GM12878 (cell line): ENCODE data around the gene CPLX1. TPM values are rescaled to one million over a fixed set of nuclear protein-coding genes. Genes with fewer than 3 reads are reported as not detected.

Experiments used
- ATAC-seq: fragments of 200-7000 bp; cut with Tn5 transposase; 3 replicates; pipeline ENCODE4 v1.9.1; 2020; ENCODE audit warnings: mild to moderate bottlenecking, moderate library complexity
- BruUV-seq: library from RNA; stranded (reverse); fragments of 400-500 nt; replicated peaks from 2 replicates; lab custom pipeline; 2021; lab: Mats Ljungman, UMichigan
- CTCF ChIA-PET: fragments of 300-600 bp; sonication (Branson Sonifier 250); formaldehyde crosslinking; extraction: SDS; loops from one replicate; lab custom pipeline; 2021; ENCODE audit warnings: inconsistent platforms; lab: Yijun Ruan, JAX
- POLR2A ChIA-PET: fragments of 350-600 bp; formaldehyde crosslinking; extraction: SDS; loops from one replicate; lab custom pipeline; 2021; ENCODE audit warnings: inconsistent platforms; lab: Charles Lee
- RAD21 ChIA-PET: fragments of 300-600 bp; sonication (Branson Sonifier 250); formaldehyde crosslinking; loops from one replicate; lab custom pipeline; 2023; ENCODE audit warnings: antibody characterized with exemption; ENCODE audit not compliant: unreplicated experiment; lab: Charles Lee
- SMC1A ChIA-PET: fragments of 300-600 bp; sonication (Branson Sonifier 250); formaldehyde crosslinking; loops from one replicate; lab custom pipeline; 2023; ENCODE audit not compliant: unreplicated experiment, uncharacterized antibody; lab: Charles Lee
- DNase-seq: peaks from one replicate; pipeline ENCODE4 v3.0.0-alpha.2; 2011; ENCODE audit warnings: low read depth, low spot score
- FAIRE-seq: peaks from 3 replicates; lab custom pipeline; 2011; peaks lifted over from hg19 to GRCh38; lab: Jason Lieb, UNC
- H2AFZ ChIP-seq: 2 replicates; pipeline ENCODE4 v1.6.0; 2011; ENCODE audit warnings: low read depth, low read length, control low read depth; ENCODE audit not compliant: control insufficient read depth
- H3K27ac ChIP-seq: 2 replicates; pipeline ENCODE4 v1.5.1; 2011; ENCODE audit warnings: control low read depth; ENCODE audit not compliant: control insufficient read depth, insufficient read depth
- H3K27me3 ChIP-seq, 2 experiments: replicated peaks in 1 of 2; 2 replicates each; pipeline versions ENCODE4 v1.6.0 to v1.6.1; 2011; ENCODE audit warnings: low read length in 1 of 2; ENCODE audit not compliant: control insufficient read depth in 2 of 2, insufficient read depth in 2 of 2
- H3K36me3 ChIP-seq, 2 experiments: 2 replicates each; pipeline ENCODE4 v1.5.1; 2011; ENCODE audit warnings: low read length in 1 of 2; ENCODE audit not compliant: control insufficient read depth in 2 of 2, insufficient read depth in 2 of 2
- H3K4me1 ChIP-seq: 2 replicates; pipeline ENCODE4 v1.6.1; 2011; ENCODE audit warnings: mild to moderate bottlenecking, low read length, moderate library complexity, mixed read lengths; ENCODE audit not compliant: control insufficient read depth, insufficient read depth
- H3K4me2 ChIP-seq: 2 replicates; pipeline ENCODE4 v1.6.0; 2011; ENCODE audit warnings: control low read depth; ENCODE audit not compliant: control insufficient read depth, insufficient read depth
- H3K4me3 ChIP-seq: fragments of 200-600 bp; sonication (generic); 2 replicates; pipeline ENCODE4 v1.5.1; 2016
- H3K79me2 ChIP-seq: 2 replicates; pipeline ENCODE4 v1.6.0; 2011; ENCODE audit warnings: low read length; ENCODE audit not compliant: control insufficient read depth, insufficient read depth
- H3K9ac ChIP-seq: 2 replicates; pipeline ENCODE4 v1.8.0; 2011; ENCODE audit warnings: low read length, control low read depth, mixed read lengths; ENCODE audit not compliant: control insufficient read depth, insufficient read depth
- H3K9me3 ChIP-seq: replicated peaks from 3 replicates; pipeline ENCODE4 v1.5.1; 2011; ENCODE audit warnings: mild to moderate bottlenecking, low read length; ENCODE audit not compliant: control insufficient read depth, insufficient read depth
- H4K20me1 ChIP-seq: 2 replicates; pipeline ENCODE4 v1.6.0; 2011; ENCODE audit not compliant: control insufficient read depth, insufficient read depth
- BACH1 ChIP-seq: fragments of 450-650 bp; IDR thresholded peaks from 2 replicates; pipeline ENCODE4 v1.6.1; 2017; ENCODE audit warnings: mild to moderate bottlenecking, borderline replicate concordance
- BRCA1 ChIP-seq: IDR thresholded peaks from 2 replicates; pipeline ENCODE4 v1.6.1; 2011; ENCODE audit warnings: low read depth, low read length, improper control_type of control experiment
- CBX5 ChIP-seq: sonication (generic); IDR thresholded peaks from 2 replicates; pipeline ENCODE4 v1.6.1; 2016; ENCODE audit warnings: low read depth, moderate library complexity, mild to moderate bottlenecking, inconsistent platforms
- RFX5 ChIP-seq: IDR thresholded peaks from 2 replicates; pipeline ENCODE4 v1.6.1; 2011; ENCODE audit warnings: low read depth, low read length, improper control_type of control experiment
- SIN3A ChIP-seq: IDR thresholded peaks from 2 replicates; pipeline ENCODE4 v1.6.1; 2012; ENCODE audit warnings: low read depth, low read length, improper control_type of control experiment
- WGBS: methylation state at CpG from one replicate; pipeline ENCODE4 v1.1.6; 2016; ENCODE audit warnings: low lambda C conversion rate; ENCODE audit not compliant: insufficient replicate concordance, insufficient coverage; ENCODE audit errors: missing lambda C conversion rate; 5-methylcytosine and 5-hydroxymethylcytosine counted together
- in situ Hi-C: fragments of 300-500 bp; cut with MboI; formaldehyde crosslinking; loops from 9 replicates; pipeline ENCODE4 v1.14.3; 2018; ENCODE audit warnings: mixed read lengths
- intact Hi-C: fragments of 100-400 bp; cut with micrococcal nuclease; formaldehyde crosslinking; loops from one replicate; pipeline ENCODE4 v1.14.2; 2022; ENCODE audit not compliant: unreplicated experiment
- polyA plus RNA-seq, 11 experiments: library from polyadenylated mRNA; depleted of rRNA in 4 of 11; unstranded in 6 of 11; stranded (reverse) in 5 of 11; fragments of >200 nt; fragmentation: Nextera tagmentation in 4 of 11; fragmentation: Illumina TruSeq in 1 of 11; extraction: Ambion mirVana in 4 of 11; extraction: Trizol in 1 of 11; gene quantifications; 1 replicate in 1 of 11; 2 replicates in 10 of 11; pipeline versions ENCODE4 v1.2.1 to v1.2.3, GENCODE V29; 2011 to 2016; ENCODE audit warnings: inconsistent platforms in 2 of 11, missing spikeins in 2 of 11, low read depth in 1 of 11
- total RNA-seq, 4 experiments: library from RNA; depleted of rRNA in 3 of 4; stranded (reverse); fragments of >200 nt in 3 of 4; fragmentation: Illumina TruSeq in 1 of 4; extraction: Trizol in 1 of 4; gene quantifications; 2 replicates each; pipeline versions ENCODE4 v1.2.1 to v1.2.3, GENCODE V29; 2013 to 2021
- TF ChIP-seq, protein P1 (sequence below): fragments of 450-650 bp; IDR thresholded peaks from 2 replicates; pipeline ENCODE4 v1.6.1; 2017; ENCODE audit warnings: antibody characterized with exemption, mild to moderate bottlenecking, moderate library complexity
- TF ChIP-seq, protein P2 (sequence below): fragments of 450-650 bp; IDR thresholded peaks from 2 replicates; pipeline ENCODE4 v1.6.1; 2014; ENCODE audit warnings: mild to moderate bottlenecking
- TF ChIP-seq, protein P3 (sequence below): fragments of 450-650 bp; conservative IDR thresholded peaks from 2 replicates; pipeline ENCODE4 v1.6.1; 2017; ENCODE audit warnings: mild to moderate bottlenecking, moderate library complexity
- TF ChIP-seq, protein P4 (sequence below): fragments of 450-650 bp; IDR thresholded peaks from 2 replicates; pipeline ENCODE4 v1.6.1; 2017; ENCODE audit warnings: mild to moderate bottlenecking, moderate library complexity
- TF ChIP-seq, protein P5 (sequence below): fragments of 450-650 bp; IDR thresholded peaks from 2 replicates; pipeline ENCODE4 v1.6.1; 2017; ENCODE audit warnings: mild to moderate bottlenecking, low read depth, inconsistent platforms; ENCODE audit not compliant: poor library complexity, severe bottlenecking

Gene CPLX1
- total and polyA plus RNA-seq, 10 of the 15 experiments (the other 5 are each of a cell fraction or from before 2014, with no cell fraction given), result 0.04 to 1.2 (median 0.13) TPM; not detected in 5

DNA sequence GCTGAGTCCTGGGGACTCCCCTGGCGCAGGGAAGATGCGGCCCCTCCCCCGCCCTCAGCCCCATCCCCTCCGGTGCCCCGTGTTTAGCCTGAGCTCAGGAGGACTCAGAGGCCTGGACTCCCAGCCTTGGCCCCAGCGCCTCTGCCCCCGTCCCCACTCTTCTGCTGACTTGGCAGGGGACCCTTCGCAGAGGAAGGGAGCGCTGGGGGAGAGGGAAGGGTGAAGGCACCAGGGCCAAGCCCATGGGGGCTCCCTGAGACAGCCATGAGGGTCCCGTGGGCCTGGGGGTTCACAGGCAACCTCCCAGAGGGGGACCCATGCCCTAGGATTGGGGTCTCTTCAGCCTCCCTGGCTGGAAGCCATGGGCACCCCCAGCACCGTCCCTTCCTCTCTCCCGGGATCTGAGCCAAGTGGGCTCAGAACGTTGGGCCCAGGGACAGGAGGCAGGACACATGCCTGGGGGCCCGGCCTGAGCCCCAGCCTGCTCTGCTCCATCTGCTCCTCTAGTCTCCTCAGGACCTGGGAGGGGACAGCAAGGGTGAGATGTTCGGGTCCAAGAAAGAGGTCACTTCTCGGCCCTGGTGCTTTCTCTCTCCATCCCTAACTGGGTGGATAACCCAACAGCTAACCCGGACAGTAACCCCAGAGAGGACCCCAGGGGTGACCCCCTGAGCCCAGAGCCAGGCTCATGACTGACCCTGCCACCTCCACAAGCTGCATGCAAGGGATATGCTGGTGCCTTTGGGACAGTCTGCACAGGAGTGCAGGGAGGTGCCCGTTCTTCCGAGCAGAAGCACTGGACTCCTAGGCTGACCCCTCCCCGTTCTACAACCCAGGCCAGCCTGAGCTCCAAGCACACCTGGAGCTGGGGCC, 1.5 kb upstream of the CPLX1 start:
- Histone ChIP-seq H4K20me1 (no peaks in the 10 kb centered on the region), H3K4me2 (no peak overlapping the region), H2AFZ (no peak overlapping the region), H3K27me3 (peaks cover 3 to 12% of the 10 kb centered on the region in 2 experiments), H3K27ac (no peak overlapping the region), H3K36me3 (no peaks in the 10 kb centered on the region), H3K9ac (no peak overlapping the region), H3K9me3 (peaks cover 5% of the 10 kb centered on the region; the same call in 2 of the 3 replicates), H3K4me3 (no peak overlapping the region), H3K79me2 (no peaks in the 10 kb centered on the region), H3K4me1 (no peaks in the 10 kb centered on the region)
- peak; percentile 49 for ATAC-seq
- intact Hi-C loops (no loop called here), in situ Hi-C loops (no loop called here)
- no peak for FAIRE-seq
- ChIA-PET CTCF (no interaction called here), POLR2A (no interaction called here), SMC1A (no interaction called here), RAD21 (no interaction called here)
- WGBS, result 14% methylated on average over 20 of the region's 20 CpGs
- BruUV-seq, result no TSS peak
- DNase-seq, result no peak
- TF ChIP-seq SIN3A, result no peak
- no peak for TF ChIP-seq RFX5
- TF ChIP-seq, protein P1, sequence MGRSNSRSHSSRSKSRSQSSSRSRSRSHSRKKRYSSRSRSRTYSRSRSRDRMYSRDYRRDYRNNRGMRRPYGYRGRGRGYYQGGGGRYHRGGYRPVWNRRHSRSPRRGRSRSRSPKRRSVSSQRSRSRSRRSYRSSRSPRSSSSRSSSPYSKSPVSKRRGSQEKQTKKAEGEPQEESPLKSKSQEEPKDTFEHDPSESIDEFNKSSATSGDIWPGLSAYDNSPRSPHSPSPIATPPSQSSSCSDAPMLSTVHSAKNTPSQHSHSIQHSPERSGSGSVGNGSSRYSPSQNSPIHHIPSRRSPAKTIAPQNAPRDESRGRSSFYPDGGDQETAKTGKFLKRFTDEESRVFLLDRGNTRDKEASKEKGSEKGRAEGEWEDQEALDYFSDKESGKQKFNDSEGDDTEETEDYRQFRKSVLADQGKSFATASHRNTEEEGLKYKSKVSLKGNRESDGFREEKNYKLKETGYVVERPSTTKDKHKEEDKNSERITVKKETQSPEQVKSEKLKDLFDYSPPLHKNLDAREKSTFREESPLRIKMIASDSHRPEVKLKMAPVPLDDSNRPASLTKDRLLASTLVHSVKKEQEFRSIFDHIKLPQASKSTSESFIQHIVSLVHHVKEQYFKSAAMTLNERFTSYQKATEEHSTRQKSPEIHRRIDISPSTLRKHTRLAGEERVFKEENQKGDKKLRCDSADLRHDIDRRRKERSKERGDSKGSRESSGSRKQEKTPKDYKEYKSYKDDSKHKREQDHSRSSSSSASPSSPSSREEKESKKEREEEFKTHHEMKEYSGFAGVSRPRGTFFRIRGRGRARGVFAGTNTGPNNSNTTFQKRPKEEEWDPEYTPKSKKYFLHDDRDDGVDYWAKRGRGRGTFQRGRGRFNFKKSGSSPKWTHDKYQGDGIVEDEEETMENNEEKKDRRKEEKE, result no peak
- TF ChIP-seq BRCA1, result no peak
- no peak for TF ChIP-seq CBX5
- TF ChIP-seq, protein P2, sequence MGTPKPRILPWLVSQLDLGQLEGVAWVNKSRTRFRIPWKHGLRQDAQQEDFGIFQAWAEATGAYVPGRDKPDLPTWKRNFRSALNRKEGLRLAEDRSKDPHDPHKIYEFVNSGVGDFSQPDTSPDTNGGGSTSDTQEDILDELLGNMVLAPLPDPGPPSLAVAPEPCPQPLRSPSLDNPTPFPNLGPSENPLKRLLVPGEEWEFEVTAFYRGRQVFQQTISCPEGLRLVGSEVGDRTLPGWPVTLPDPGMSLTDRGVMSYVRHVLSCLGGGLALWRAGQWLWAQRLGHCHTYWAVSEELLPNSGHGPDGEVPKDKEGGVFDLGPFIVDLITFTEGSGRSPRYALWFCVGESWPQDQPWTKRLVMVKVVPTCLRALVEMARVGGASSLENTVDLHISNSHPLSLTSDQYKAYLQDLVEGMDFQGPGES, result no peak
- TF ChIP-seq, protein P3, sequence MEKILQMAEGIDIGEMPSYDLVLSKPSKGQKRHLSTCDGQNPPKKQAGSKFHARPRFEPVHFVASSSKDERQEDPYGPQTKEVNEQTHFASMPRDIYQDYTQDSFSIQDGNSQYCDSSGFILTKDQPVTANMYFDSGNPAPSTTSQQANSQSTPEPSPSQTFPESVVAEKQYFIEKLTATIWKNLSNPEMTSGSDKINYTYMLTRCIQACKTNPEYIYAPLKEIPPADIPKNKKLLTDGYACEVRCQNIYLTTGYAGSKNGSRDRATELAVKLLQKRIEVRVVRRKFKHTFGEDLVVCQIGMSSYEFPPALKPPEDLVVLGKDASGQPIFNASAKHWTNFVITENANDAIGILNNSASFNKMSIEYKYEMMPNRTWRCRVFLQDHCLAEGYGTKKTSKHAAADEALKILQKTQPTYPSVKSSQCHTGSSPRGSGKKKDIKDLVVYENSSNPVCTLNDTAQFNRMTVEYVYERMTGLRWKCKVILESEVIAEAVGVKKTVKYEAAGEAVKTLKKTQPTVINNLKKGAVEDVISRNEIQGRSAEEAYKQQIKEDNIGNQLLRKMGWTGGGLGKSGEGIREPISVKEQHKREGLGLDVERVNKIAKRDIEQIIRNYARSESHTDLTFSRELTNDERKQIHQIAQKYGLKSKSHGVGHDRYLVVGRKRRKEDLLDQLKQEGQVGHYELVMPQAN, result no peak
- TF ChIP-seq, protein P4, sequence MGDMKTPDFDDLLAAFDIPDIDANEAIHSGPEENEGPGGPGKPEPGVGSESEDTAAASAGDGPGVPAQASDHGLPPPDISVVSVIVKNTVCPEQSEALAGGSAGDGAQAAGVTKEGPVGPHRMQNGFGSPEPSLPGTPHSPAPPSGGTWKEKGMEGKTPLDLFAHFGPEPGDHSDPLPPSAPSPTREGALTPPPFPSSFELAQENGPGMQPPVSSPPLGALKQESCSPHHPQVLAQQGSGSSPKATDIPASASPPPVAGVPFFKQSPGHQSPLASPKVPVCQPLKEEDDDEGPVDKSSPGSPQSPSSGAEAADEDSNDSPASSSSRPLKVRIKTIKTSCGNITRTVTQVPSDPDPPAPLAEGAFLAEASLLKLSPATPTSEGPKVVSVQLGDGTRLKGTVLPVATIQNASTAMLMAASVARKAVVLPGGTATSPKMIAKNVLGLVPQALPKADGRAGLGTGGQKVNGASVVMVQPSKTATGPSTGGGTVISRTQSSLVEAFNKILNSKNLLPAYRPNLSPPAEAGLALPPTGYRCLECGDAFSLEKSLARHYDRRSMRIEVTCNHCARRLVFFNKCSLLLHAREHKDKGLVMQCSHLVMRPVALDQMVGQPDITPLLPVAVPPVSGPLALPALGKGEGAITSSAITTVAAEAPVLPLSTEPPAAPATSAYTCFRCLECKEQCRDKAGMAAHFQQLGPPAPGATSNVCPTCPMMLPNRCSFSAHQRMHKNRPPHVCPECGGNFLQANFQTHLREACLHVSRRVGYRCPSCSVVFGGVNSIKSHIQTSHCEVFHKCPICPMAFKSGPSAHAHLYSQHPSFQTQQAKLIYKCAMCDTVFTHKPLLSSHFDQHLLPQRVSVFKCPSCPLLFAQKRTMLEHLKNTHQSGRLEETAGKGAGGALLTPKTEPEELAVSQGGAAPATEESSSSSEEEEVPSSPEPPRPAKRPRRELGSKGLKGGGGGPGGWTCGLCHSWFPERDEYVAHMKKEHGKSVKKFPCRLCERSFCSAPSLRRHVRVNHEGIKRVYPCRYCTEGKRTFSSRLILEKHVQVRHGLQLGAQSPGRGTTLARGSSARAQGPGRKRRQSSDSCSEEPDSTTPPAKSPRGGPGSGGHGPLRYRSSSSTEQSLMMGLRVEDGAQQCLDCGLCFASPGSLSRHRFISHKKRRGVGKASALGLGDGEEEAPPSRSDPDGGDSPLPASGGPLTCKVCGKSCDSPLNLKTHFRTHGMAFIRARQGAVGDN, result no peak
- TF ChIP-seq, protein P5, sequence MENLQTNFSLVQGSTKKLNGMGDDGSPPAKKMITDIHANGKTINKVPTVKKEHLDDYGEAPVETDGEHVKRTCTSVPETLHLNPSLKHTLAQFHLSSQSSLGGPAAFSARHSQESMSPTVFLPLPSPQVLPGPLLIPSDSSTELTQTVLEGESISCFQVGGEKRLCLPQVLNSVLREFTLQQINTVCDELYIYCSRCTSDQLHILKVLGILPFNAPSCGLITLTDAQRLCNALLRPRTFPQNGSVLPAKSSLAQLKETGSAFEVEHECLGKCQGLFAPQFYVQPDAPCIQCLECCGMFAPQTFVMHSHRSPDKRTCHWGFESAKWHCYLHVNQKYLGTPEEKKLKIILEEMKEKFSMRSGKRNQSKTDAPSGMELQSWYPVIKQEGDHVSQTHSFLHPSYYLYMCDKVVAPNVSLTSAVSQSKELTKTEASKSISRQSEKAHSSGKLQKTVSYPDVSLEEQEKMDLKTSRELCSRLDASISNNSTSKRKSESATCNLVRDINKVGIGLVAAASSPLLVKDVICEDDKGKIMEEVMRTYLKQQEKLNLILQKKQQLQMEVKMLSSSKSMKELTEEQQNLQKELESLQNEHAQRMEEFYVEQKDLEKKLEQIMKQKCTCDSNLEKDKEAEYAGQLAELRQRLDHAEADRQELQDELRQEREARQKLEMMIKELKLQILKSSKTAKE, result no peak
- no peak for TF ChIP-seq BACH1
